GM13976 (cell line): ENCODE data around the gene ERP27.

ENCODE experiments used
- DNase-seq: peaks from one replicate; pipeline ENCODE4 v3.0.0; 2012; ENCODE audit warnings: low spot score
- in situ Hi-C: fragments of 300-500 bp; cut with MboI; formaldehyde crosslinking; loops from one replicate; pipeline ENCODE4 v1.12.0; 2022; ENCODE audit warnings: low sequenced_read_pairs, mixed read lengths, inconsistent platforms; ENCODE audit not compliant: unreplicated experiment
- TF ChIP-seq, protein P1 (sequence below): IDR thresholded peaks from 2 replicates; pipeline ENCODE4 v1.5.1; 2012; ENCODE audit warnings: borderline replicate concordance, mild to moderate bottlenecking; ENCODE audit not compliant: insufficient read depth; ENCODE audit errors: extremely low read depth, missing control alignments, control extremely low read depth

The ERP27 gene

DNA sequence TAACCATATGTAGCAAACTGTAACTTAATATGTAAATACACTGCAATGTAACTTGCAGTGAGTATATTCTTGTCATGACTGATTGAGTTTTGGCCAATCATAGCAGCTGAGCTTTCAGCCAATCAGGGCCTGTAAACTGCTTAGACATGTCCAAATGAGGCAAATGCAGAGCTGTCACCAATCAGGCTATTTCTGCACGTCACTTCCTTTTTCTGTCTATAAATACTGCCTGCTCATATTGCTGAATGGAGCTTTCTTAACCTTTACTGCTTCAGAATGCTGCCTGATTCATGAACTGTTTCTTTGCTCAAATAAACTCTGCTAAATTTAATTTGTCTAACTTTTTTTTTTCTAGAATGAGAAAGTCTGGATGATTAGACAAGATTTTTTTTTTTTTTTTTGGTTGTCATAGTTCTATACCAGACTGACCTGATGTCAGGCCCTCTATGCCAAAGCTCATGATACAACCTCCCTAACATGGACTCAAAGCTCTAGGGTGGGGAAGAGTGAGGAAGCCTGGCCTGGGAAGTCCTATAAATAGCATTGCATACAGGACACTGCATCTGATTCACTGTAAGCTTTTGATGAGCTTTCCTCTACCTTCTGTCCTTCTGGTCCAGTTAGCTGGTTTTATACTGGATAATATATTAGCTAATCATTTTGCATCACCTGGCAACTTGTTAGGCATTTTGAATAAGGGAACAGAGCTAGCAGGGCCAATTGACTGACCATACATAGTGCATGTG is 64.7 kb downstream of the ERP27 start:
- in situ Hi-C loops, result no loop called here
- TF ChIP-seq, protein P1, sequence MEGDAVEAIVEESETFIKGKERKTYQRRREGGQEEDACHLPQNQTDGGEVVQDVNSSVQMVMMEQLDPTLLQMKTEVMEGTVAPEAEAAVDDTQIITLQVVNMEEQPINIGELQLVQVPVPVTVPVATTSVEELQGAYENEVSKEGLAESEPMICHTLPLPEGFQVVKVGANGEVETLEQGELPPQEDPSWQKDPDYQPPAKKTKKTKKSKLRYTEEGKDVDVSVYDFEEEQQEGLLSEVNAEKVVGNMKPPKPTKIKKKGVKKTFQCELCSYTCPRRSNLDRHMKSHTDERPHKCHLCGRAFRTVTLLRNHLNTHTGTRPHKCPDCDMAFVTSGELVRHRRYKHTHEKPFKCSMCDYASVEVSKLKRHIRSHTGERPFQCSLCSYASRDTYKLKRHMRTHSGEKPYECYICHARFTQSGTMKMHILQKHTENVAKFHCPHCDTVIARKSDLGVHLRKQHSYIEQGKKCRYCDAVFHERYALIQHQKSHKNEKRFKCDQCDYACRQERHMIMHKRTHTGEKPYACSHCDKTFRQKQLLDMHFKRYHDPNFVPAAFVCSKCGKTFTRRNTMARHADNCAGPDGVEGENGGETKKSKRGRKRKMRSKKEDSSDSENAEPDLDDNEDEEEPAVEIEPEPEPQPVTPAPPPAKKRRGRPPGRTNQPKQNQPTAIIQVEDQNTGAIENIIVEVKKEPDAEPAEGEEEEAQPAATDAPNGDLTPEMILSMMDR, result no peak
- DNase-seq, result no peak

DNA sequence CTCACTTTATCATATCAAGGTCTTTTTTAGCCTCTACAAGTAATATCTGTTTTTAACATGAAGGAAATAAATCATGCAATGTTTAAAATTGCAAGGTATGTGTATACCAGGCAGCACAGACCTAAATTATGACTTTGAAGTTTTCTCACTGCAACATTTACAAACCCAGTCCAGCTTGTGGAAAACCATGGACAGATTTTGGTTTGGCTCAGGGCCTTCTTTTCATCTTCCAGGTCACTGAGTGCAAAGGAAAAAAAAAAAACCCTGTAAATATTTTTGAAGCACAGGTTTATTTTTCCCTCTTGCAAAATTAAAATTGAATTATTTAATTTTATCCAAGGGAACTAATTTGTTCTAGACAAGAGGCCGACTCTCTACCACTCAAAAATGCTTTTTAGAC is 66.5 kb downstream of the ERP27 start:
- TF ChIP-seq, protein P1, result no peak
- in situ Hi-C loops, result no loop called here
- DNase-seq, result no peak

DNA sequence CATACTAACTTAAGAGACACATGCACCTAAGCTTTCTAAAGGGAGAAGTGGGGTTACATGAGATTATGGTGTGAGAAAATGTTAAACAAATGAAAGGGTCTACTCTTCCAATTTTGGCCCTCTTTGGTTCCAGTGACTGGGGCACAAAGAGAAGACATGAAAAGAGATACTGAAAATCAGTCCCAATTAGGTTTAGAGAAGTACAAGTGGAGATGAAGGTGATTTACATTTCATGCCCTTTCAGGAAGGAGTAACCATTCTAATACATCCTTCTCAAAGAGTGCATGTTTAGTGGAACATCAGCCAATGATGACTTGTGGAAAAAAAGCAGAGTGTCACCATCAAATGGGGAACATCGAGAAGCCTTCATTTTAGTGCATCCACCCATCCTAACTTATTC is 67.1 kb downstream of the ERP27 start:
- DNase-seq, result no peak
- in situ Hi-C loops, result no loop called here
- TF ChIP-seq, protein P1, result no peak

DNA sequence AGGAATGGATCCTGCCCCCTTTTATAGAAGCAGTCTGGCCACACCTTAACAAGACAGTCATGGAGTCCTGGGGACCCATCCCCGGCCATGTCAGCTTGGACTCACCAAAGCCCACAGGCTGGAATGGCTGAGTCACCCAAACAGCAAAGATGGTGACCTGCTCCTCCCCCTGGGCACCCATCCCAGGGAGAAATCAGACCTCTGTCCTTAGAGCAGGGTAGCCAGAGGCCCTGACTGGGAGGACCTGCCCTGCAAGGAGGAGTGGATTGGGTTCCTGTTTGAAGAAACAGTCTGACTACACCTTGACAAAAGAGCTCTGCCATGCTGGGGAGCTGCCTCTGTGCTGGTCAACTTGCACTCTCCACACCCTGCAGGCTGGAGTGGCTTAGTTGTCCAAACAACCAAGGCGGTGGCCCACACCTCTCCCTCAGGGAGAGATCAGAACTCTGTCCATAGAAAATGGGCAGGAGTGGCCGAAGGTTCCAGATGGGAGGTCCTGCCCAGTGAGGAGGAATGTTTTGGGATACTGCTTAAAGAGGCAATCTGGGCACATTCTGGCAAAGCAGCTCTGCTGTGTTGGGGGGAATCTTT is 69.3 kb downstream of the ERP27 start:
- in situ Hi-C loops, result no loop called here
- TF ChIP-seq, protein P1, result no peak
- no peak for DNase-seq
